DMS53 (cell line): Measurements from ENCODE around the gene AVPI1.

Source experiments
- DNase-seq: peaks from one replicate; lab custom pipeline; 2025; lab: John Stamatoyannopoulos, UW

AVPI1 gene, protein sequence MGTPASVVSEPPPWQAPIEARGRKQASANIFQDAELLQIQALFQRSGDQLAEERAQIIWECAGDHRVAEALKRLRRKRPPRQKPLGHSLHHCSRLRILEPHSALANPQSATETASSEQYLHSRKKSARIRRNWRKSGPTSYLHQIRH

DNA sequence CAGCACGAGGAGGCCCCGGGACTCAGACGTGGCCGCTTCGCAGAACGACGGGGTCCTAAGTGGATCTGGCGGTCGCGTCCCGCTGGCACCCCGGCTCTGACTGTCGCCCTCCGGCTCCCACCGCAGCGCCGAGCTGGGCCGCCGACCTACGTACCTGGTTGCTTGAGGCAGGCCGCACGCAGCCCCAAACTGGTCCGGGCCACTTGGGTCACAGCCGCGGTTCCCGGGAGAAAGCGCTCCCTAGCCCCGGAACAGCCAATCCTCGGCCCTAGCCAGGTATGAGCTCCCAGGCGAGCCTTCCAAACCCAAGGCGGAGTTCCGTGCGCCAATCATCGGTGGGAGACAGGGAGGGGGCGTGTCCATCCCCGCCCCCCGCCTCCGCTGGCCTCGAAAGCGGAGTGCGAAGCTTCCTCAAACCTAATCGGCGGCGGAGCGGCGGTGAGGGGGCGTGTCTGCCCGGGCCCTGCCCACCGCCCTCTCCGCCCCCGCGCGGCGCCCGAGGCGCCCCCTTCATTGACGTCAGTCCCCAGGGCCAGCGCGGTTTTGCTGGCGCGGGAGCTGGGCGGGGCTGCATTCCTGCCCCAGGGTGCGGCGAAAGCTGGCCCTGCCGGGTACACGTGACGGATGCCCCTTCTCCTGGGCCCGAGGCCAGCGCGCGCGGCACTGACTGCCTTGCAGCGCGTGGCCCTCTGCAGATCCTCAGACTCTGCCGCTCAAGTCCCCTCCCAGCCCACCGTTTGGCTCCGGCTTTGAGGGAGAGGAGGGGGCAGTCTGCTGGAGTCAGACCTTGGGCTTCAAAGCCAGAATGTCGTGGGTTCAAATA lies at the start of gene AVPI1:
Gene AVPI1 (minus strand): TSS at position 280 of the 823 bp plus-strand sequence. CDS start 7,336 bp downstream, outside the sequence.
- DNase-seq: peak; percentile 100

DNA sequence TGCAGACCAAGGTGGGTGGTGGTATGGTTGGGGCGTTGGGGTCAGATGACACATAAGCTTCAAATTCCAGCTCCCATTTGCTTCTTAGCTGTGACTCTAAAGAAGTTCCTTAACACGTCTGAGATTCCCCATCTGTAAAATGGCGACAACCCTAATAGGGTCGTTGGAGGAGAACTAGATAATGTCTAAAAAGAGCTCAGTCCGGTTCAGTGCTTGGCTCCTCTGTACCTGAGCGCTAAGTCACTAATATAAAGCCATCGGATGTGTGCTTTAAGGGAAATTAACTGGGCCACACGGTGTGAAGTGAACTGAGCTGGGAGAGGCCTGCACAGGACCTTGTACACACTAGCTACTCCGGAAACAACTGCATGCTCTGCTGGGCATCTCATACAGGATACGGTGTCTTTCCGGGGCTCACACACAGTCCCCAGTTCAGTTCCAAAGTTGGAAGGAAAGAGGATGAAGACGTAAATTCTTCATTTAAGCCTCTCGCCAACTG lies 49.4 kb upstream of the AVPI1 start:
- DNase-seq: peak; percentile 89

DNA sequence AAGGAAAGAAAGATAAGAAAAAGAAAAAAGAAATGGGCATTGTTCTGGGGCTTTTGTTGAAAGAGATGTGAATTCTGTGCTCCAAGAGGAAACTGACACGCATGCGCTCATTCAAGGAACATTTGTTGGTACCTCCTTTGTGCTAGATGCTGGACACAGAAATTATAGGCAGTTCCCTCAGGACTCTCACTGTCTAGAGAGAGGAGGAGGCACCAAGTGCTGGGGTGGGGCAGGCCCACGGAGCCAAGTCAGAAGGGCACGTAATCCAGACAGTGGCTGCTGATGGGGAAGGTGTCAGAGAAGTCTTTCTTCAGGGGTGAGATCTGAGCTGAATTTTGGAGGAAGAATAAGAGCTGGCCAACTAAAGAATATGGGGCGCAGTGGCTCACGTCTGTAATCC lies 47.0 kb upstream of the AVPI1 start:
- no peak for DNase-seq

DNA sequence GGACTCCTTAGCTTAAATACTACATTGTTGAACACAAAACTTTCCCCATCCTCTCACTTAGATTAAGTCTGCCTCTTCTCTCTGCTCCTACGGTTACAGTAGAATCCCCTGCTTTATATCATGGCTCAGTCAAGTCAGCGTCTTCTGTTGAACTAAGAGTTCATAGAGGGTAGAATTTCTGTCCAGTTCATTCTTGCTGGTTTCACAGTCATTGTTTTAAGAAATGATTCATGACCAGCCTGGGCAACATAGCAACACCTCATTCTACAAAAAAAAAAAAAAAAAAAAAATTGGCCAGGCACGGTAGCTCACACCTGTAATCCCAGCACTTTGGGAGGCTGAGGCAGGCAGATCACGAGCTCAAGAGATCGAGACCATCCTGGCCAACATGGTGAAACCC lies 46.2 kb upstream of the AVPI1 start:
- DNase-seq: no peak

DNA sequence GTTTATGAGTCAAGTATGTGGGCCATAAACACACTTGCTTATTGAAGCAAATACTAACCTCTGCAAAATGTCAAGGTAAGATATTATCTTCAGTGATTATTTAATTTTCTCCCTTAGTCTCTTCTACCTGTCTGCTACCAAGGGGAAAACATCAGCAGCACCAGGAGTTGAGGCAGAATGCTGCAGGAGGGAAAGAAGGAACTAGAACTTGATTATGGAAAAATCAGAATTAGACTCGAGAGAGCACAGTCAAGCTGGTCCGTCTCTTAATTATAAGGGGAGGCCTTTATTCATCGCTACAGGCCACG lies 45.0 kb upstream of the AVPI1 start:
- DNase-seq: no peak

DNA sequence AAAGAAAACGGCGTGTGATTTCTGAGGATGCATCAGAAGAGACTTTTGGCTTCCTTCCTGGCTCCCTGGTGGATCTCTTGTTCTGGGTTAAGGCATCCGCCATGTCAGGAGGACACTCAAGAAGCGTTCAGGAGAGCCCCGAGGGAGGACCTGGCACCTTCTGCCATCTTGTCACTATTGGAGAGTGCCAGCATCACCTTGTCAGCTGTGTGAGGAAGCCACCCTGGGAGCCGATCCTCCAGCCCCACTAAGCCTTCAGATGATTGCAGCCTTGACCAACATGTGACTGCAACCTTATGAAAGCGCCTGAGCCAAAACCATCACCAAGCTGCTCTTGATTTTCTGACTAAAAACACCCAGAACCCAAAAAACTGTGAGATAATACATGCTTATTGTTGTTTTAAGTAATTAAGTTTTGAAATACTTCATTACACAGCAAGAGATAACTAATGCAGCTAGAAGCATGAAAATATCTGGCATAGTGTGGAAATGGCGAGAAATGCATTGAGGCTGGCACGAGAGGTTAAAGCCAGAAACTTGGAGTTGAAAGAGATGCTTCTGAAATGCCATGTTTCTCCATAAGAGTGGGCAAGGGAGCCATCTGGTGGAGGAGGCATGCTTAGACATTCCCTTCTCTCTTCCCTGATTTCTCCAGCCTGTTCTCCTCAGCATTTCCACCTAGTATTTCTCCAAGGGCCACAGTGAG lies 44.5 kb upstream of the AVPI1 start:
- peak; percentile 94 for DNase-seq

DNA sequence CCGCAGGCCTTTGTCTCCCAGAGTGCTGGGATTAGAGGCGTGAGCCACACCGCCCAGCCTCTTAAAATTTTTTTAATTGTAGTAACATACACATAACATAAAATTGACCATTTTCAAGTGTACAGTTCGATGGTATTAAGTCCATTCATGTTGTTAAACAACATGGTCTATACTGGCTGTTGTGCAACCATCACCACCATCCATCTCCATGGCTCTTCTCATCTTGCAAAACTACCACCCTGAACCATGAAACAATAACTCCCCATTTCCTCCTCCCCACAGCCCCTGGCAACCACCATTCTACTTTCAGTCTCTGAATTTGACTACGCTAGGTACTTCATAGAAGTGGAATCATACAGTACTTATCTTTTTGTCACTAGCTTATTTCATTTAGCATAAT lies 42.0 kb upstream of the AVPI1 start:
- no peak for DNase-seq

DNA sequence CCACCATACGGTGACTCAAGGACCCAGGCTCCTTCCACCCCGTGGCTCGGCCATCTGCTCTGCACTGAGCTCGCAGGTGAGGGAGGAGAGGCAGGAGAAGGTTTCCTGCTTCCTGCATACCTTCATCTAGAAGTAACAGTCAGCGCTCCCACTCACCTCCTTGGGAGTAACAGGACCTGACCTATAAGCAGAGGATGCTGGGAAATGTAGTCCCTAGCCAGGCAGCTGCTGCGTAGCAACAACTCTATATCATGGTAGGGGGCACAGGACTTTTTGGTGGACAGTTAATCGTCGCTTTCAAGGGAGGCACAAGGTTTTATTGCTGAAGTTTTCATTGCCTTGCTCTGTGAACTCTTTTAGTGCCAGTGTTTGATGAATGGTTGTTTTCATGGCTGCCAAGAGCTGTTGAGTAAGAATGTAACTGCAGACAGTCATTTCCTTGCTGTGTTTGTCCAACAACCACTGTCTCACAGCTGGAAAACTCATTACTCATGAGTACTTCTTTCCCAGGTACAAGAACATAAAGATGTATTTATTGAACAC lies 39.7 kb upstream of the AVPI1 start:
- DNase-seq: peak; percentile 71

DNA sequence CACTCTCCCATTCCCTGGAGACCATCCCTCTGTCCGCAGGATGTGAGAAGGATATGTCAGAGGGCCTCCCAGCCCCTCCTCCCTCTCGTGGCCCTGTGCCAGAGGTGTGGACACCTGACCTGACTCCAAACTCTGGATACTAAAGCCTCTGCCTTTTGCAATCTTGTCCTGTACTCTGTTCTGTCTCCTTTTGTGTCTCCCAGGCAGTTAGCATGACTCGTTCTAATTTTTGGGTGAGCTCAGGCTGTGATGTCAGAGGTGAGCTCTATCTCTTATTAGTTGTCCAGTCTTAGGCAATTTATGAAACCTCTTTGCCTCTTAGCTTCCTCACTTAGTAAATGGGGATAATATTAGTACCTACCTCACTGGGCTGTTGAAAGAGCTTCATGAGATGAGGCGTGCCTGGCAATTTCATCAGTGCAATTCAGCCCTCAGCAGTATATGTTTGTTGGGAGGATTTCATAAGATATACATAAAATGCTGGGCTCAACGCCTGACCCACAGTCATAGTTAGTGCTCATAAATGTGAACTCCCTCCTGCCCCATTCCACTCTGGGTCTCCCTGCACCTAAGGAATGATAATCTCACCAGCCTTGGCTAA lies 37.4 kb upstream of the AVPI1 start:
- DNase-seq: no peak

DNA sequence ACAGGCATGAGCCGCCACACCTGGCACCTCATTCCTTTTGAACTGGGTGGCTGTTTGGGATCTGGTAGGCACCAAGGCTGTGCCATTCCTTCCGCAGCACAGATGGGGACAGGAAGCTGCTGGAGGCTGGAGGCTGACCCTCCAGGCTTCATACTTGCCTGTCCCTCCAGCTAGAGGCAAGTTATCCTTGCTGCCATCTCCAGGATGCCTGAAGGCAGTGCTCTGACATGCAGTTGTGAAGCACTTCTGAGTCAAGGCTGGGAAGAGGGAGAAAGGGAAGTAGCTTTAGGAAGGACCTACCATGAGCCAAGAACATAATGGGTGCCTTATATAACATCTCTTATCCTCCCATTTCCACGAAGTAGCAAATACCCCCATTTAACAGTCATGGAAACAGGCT lies 36.0 kb upstream of the AVPI1 start:
- DNase-seq: no peak

DNA sequence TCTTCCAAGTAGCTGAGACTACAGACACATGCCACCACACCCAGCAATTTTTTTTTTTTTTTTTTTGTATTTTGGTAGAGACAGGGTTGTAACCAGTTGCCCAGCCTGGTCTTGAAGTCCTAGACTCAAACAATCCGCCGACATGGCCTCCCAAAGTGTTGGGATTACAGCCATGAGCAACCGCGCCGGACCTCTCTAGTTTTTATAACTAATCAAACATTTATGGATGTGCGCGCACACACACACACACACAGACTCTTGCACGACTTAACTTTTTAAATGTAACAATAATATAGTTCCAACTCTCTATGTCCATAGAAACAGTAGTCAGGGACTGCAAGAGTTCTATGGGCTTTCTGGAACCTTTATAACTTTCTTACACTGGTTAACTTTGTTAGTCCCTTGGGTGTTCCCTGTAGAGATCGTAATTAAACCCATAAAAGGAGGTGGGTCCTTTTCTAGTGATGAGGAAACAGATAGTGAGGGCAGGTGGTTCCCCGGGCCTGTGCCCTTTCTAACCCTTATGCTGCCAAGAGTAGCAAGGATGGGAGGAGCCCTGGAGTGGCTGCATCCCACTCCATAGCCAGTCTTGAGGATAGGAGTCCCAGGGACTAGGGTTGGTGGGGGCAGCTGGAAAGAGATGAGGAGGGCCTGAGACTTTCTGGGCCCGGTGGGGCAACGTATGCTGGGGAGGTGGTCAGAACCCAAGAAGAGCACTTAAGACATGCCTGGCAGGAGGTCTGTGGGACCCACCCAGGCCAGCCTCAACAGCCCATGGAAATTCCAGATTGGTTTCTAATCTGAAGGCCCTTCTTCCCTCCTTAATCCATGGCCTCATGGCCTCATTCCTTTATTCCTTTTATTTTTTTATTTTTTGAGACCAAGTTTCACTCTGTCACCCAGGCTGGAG lies 35.1 kb upstream of the AVPI1 start:
- no peak for DNase-seq

DNA sequence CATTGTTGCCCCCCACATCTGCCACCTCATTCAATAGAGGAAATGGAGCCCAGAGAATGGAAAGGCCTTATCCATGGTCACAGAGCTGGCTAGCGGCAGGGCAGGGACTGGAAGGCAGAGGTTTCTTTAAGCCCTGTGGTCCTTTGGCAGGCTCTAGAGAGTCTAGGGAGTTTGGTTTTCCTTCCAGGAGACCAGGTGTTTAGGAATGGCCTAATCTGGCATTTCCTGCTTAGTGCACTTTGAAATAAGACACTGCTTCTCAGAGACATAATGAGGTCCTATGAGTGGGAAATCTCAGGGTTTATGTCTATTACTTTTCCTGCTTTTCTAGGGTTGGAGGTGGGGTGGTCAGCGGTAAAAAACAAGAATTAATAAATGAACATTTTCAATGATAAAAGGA lies 32.6 kb upstream of the AVPI1 start:
- no peak for DNase-seq

DNA sequence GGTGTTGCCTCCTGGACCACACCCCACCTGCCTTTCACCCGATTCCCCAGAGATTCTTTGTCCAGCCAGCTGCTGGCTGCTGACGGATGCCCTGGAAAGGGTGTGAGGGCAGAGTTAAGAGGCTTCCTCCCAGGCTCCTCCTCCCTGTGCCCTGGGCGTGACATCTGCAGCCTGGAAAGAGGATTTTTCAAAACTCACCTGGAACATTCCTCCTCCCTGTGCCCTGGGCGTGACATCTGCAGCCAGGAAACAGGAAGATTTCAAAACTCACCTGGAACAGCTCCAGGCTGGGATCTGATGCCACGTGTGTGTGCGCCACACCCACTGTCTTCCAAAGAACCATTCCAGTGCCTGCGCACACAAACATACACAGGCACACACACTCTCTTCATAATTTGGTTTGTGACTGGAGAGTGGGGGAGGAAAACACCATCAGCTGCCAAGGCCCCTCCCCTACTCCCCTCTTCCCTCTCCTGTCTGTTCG lies 31.7 kb upstream of the AVPI1 start:
- peak; percentile 96 for DNase-seq

DNA sequence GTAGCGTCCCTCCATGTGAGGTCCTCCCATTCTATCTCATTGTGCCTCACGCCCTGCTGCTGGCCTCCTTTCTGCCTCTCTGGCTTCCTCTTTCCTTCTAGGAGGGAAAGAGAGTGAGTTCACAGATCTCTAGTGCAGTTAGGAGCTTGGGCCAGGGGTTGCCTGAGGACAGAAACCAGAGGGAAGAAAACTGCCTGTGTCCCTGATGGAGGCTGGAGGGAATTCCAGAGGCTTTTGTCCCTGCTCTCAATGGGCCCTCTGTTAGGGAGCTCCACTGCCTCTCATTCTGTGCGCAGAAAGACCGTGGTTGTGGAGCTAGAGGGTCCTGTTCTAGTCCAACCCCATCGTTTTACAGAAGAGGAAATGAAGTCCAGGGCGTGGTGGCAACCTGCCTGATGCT lies 31.1 kb upstream of the AVPI1 start:
- no peak for DNase-seq

DNA sequence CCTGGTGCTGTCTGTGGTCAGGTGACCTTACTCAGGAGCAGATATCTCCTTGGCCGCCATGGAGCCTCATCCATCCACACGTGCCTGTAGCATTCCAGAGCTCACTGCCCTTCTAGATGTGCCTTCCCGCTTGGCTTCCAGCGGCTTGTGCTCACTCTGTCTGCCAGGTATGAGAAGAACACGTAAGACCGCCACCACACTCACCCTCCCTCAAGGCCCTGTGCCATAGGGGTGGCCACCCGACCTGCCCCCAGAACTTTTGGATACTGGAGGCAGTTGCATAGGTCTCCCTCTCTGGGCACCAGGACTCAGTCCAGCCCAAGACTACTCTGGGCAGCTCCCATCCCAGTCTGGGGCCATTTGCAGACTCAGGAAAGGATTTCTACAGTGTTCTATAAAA lies 30.6 kb upstream of the AVPI1 start:
- DNase-seq: no peak

DNA sequence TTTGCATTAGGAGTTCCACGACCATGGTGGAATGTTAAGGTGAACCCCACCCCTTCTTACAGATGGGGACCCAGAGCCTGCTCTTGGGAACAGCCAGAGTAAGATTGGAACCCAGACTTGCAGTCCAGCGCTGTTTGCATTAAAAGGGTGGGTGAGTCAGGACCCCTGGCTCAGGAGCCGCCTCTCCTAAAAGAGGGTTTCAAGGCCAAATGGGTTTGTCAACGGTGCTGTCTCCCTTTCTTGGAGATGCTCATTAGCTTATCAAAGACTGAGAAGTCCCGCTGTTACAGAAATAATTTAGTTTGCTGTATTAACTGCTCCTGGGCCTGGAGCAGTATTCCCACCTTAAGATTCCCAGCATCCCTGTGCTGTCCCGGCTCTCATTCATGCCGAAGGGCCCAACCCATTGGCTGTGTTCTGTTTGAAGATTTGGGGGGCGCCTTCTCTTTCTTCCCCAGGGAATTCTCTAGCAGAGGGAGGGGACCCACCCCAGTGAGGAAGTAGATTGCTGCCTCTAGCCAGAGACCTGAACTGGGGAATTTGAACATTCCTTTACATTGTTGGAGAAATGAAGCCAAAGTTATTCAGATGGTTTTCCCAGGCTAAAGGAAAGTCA lies 28.3 kb upstream of the AVPI1 start:
- DNase-seq: no peak

DNA sequence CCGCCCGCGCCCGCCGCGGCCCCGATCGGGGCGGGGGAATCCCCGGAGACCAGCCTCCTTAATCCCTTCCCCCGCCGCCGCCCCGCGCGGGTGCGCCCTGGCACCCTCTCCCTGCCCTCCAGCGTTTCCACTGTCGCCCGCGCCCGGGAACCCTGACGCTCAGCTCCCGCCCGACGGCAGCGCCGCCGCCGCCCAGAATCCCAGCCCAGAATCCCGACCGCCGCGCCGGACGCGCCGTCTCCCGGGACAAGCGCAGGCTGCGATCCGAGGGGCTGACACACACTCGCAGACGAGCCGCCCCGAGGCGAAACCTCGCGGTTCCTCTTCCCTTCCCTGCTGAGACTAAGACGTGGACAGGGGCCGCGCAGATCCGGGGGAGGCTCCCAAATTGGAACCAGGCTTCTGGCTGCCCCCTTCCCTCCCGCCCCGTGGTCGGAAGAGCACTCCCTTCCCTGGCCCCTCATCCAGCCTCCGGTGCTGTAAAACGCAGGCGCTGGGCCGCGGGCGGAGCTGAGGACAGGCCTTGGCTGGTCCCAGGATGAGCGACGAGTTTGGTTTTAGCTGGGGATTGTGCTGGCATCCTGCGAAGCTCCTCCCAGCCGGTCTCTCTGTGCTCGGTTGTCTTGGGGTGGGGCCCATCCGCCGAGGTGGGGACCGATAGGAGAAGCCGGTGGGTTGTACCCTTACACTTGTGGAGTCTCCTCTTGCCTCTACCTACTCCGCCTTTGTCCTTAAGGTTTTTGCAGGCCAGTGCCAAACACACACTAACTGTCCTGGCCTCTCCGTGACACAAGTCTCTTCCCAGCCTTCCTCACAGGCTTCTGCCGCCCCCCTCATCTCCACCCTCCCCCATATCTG lies 27.6 kb upstream of the AVPI1 start:
- DNase-seq: peak; percentile 85

DNA sequence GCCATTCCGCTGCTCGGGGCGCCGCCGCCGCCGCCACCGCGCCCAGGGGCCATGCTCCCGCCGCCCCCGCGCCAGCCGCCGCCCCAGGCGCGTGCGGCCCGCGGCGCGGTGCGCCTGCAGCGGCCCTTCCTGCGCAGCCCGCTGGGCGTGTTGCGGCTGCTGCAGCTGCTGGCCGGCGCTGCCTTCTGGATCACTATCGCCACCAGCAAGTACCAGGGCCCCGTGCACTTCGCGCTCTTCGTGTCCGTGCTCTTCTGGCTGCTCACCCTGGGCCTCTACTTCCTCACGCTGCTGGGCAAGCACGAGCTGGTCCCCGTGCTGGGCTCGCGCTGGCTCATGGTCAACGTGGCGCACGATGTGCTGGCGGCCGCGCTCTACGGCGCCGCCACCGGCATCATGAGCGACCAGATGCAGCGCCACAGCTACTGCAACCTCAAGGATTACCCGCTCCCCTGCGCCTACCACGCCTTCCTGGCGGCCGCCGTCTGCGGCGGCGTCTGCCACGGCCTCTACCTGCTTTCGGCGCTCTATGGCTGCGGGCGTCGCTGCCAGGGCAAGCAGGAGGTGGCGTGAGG lies 26.9 kb upstream of the AVPI1 start:
- peak; percentile 92 for DNase-seq

DNA sequence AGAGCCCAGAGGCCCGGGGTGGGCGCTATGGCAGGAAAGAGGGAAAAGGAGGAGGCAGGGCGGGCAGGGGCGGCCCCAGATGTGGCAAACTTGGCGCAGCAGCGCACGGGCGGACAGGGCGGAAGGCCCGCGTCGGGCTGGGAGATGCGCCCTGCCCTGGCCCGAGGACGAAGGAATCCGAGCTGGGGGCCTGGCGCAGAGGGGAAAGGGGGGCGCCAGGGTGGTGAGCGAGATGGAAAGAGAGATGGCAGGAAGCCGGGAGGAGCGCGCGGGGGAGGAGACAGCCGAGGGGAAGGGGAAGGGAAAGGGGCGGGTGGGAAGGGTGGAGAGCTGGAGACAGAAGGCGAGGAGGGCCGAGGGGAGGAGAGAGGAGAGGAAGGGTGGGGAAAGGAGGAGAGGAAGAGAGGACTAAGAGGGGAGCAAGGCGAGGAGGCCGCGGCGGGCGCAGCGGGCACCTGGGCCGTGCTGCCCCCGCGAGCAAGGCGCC lies 26.3 kb upstream of the AVPI1 start, which contains the start of gene MARVELD1:
Gene MARVELD1 (plus strand): TSS at position 392 of the 487 bp plus-strand sequence. CDS start 147 bp downstream, outside the sequence.
- DNase-seq: peak; percentile 75
